ENCODE measurements around the gene SERPINB10.

SERPINB10 gene

DNA sequence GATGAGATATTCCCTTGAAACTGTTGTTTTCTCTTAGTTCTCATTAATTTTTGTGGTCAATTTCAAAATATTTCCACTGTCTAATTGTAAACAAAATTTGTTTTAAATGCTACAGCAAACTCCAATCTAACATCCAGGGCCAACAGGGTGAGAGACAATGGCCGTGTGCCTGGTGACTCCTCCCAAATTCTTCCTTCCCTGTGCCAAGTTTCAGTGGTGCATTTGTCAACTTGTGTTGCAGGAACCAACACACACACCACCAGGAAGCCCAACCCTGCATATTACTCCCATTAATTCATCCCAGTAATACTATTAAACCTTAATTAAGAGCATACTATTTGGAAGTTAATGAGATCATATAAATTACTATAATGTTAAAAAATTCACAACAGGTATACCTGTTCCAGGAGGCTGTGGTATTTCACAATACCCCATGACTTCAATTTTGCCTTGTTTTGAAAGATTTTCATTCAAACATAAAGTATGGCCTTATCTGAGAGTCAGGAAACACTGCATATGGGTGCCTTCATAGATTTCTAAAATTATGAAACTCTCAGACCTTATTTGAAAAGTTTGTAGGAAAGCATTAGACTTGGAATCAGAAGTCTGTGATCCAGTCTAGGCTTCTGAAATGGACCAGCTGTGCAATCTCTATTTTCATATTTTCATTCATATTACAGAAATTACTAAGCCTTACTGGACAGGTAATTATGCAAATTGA is 19.1 kb upstream of the SERPINB10 start:
- H3K36me3 ChIP-seq (replicated peaks), result no peaks in the 10 kb centered on the region
- no peak overlapping the region for H3K4me3 ChIP-seq (ENCODE audit: low read depth, low read length)
- DNase-seq, result no peak
- TF ChIP-seq, protein P1, sequence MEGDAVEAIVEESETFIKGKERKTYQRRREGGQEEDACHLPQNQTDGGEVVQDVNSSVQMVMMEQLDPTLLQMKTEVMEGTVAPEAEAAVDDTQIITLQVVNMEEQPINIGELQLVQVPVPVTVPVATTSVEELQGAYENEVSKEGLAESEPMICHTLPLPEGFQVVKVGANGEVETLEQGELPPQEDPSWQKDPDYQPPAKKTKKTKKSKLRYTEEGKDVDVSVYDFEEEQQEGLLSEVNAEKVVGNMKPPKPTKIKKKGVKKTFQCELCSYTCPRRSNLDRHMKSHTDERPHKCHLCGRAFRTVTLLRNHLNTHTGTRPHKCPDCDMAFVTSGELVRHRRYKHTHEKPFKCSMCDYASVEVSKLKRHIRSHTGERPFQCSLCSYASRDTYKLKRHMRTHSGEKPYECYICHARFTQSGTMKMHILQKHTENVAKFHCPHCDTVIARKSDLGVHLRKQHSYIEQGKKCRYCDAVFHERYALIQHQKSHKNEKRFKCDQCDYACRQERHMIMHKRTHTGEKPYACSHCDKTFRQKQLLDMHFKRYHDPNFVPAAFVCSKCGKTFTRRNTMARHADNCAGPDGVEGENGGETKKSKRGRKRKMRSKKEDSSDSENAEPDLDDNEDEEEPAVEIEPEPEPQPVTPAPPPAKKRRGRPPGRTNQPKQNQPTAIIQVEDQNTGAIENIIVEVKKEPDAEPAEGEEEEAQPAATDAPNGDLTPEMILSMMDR (IDR thresholded peaks at IDR 0.05; ENCODE audit: low read depth, low read length, missing control alignments), result no peak
- no peaks in the 10 kb centered on the region for H3K27me3 ChIP-seq (replicated peaks)
- in situ Hi-C loops (cut with HindIII; ENCODE audit: low pct_ligation_motif_present, low sequenced_read_pairs), result no loop called here
- H3K27ac ChIP-seq, result no peak overlapping the region

DNA sequence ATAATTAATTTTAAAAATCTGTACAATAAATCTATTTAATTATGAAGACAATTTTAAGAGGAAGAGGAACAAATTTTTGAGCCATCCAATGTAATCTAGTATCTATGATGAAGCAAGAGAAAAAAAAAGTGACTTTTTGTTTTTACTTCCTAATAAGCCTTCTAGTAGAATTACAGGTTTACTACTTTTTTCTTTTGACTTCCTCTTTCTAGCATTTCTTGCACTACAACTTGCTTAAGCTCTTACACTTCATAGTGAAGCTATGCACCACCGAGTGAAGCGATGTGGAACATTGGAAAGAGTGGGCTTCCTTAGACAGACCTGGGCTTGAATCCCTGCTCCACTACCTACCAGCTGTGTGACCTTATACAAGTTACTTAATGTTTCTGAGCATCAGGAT is 18.1 kb upstream of the SERPINB10 start:
- no peak overlapping the region for H3K4me3 ChIP-seq (ENCODE audit: low read depth, low read length)
- no peaks in the 10 kb centered on the region for H3K36me3 ChIP-seq (replicated peaks)
- TF ChIP-seq, protein P1 (IDR thresholded peaks at IDR 0.05; ENCODE audit: low read depth, low read length, missing control alignments), result no peak
- no peaks in the 10 kb centered on the region for H3K27me3 ChIP-seq (replicated peaks)
- H3K27ac ChIP-seq, result no peak overlapping the region
- in situ Hi-C loops (cut with HindIII; ENCODE audit: low pct_ligation_motif_present, low sequenced_read_pairs), result no loop called here
- no peak for DNase-seq

DNA sequence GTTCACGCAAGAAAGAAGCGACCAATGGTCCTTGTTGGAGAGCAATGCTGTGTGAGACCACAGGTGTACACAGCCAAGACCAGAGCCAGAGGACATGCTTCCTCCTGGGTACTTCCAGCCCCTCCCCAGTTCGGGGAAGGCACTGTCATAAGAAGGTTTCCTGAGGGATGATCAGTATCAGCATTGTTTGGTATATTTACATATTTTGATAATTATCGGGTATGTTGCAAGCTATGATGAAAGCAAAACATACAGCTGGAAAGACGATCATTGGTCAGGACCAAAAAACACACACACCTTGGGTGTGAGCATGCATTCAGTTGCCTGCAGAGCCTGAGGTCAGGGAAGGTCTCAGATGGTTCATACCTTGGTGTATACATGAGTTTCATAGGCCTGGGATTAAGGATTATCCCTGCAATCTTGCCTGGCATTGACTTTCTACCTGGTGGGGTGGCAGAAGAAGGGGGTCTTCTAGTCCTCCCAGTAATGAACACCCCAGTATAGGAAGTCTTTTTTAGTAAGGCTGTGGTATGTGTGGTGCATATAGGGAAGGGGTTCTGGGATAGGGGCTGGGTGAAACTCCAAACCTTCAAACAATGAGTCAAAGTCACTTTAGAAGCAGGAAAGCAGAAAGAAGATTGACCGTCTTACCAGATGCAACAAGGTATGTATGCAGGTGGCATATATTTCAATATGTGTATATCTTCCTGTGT is 17.4 kb upstream of the SERPINB10 start:
- H3K4me3 ChIP-seq (ENCODE audit: low read depth, low read length), result no peak overlapping the region
- DNase-seq, result no peak
- H3K27ac ChIP-seq, result no peak overlapping the region
- H3K36me3 ChIP-seq (replicated peaks), result no peaks in the 10 kb centered on the region
- in situ Hi-C loops (cut with HindIII; ENCODE audit: low pct_ligation_motif_present, low sequenced_read_pairs), result no loop called here
- TF ChIP-seq, protein P1 (IDR thresholded peaks at IDR 0.05; ENCODE audit: low read depth, low read length, missing control alignments), result no peak
- H3K27me3 ChIP-seq (replicated peaks), result no peaks in the 10 kb centered on the region

DNA sequence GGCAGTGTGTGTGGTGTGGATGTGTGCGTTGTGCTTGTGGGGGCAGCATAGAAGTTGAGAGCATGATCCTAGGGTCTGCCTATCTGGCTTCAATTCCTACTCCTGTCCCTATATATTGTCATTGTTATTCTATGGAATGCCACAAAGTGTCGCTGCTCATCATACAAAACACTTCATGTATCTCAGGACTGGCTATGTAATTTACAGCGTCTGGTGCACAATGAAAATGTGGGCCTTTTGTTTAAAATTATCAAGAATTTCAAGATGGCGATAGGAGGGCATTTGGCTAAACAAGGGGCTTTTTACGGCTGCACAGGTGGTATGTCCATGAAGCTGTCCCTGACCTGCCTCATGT is 16.8 kb upstream of the SERPINB10 start:
- H3K4me3 ChIP-seq (ENCODE audit: low read depth, low read length), result no peak overlapping the region
- in situ Hi-C loops (cut with HindIII; ENCODE audit: low pct_ligation_motif_present, low sequenced_read_pairs), result no loop called here
- H3K36me3 ChIP-seq (replicated peaks), result no peaks in the 10 kb centered on the region
- H3K27ac ChIP-seq, result no peak overlapping the region
- no peak for DNase-seq
- TF ChIP-seq, protein P1 (IDR thresholded peaks at IDR 0.05; ENCODE audit: low read depth, low read length, missing control alignments), result no peak
- H3K27me3 ChIP-seq (replicated peaks), result no peaks in the 10 kb centered on the region

DNA sequence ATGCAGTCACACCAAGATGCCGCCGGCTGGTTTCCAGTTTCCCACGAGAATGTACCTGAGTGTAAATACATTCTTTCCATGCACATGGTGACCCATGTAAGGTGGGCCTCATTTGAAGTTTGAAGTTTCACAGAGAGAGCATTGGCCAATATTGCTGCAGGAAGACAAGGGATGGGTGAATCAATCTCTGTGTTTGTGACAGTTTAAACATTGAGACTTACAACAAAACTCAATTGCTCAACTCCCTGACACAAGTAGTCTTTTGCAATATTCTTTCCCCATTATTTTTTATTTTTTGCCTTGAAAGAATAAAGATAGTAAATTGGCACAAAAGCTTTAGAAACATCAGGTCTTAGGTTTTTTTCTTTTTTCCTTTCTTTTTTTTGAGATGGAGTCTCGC is 15.2 kb upstream of the SERPINB10 start:
- no peak for DNase-seq
- Histone ChIP-seq H3K4me3 (ENCODE audit: low read depth, low read length) (no peak overlapping the region), H3K27ac (no peak overlapping the region), H3K36me3 (replicated peaks) (no peaks in the 10 kb centered on the region), H3K27me3 (replicated peaks) (no peaks in the 10 kb centered on the region)
- in situ Hi-C loops (cut with HindIII; ENCODE audit: low pct_ligation_motif_present, low sequenced_read_pairs), result no loop called here
- TF ChIP-seq, protein P1 (IDR thresholded peaks at IDR 0.05; ENCODE audit: low read depth, low read length, missing control alignments), result no peak
